Measurements from ENCODE around the gene EEF2K. TPM values are rescaled to one million over a fixed set of nuclear protein-coding genes. Genes with fewer than 3 reads are reported as not detected.

The EEF2K gene
- total and polyA plus RNA-seq, 2 of the 13 experiments (the other 11 are each of a cell fraction or from before 2014, with no cell fraction given), result 22.0 to 23.8 TPM

DNA sequence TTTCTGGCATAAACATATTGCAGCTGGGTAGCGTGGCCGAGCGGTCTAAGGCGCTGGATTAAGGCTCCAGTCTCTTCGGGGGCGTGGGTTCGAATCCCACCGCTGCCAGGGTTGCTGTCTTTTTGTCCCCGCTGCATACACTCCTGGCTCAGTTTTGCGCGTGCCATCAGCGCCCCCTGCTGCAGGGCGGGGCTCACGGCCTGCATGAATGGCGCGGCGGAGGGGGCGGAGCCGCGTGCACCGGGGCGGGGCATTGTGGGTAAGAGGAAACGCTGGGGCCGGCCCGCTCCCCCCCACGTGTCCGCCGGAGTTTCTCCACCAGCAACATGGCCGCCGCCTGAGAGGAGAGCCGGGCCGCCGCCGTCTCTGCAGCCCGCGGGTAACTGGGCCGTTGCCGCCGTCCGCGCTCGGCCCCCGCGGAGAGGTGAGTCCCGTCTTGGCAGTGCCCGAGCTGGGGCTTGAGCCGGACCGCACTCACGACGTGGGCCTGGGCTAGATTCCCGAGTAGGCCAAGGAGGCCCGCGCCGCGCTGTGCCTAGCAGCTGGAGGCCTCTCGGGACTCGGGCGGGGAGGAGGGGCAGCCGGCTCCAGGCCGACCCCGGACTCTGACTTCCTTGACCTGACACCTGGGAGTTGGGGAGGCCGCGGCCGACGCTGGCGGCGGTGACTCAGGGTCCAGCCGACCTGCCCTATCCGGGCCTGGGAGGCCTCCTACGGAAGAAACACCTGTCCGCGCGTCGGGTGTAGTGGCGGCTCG is 91.2 kb downstream of the EEF2K start, which contains the start of gene POLR3E (continued):
- TF ChIP-seq, protein P1, sequence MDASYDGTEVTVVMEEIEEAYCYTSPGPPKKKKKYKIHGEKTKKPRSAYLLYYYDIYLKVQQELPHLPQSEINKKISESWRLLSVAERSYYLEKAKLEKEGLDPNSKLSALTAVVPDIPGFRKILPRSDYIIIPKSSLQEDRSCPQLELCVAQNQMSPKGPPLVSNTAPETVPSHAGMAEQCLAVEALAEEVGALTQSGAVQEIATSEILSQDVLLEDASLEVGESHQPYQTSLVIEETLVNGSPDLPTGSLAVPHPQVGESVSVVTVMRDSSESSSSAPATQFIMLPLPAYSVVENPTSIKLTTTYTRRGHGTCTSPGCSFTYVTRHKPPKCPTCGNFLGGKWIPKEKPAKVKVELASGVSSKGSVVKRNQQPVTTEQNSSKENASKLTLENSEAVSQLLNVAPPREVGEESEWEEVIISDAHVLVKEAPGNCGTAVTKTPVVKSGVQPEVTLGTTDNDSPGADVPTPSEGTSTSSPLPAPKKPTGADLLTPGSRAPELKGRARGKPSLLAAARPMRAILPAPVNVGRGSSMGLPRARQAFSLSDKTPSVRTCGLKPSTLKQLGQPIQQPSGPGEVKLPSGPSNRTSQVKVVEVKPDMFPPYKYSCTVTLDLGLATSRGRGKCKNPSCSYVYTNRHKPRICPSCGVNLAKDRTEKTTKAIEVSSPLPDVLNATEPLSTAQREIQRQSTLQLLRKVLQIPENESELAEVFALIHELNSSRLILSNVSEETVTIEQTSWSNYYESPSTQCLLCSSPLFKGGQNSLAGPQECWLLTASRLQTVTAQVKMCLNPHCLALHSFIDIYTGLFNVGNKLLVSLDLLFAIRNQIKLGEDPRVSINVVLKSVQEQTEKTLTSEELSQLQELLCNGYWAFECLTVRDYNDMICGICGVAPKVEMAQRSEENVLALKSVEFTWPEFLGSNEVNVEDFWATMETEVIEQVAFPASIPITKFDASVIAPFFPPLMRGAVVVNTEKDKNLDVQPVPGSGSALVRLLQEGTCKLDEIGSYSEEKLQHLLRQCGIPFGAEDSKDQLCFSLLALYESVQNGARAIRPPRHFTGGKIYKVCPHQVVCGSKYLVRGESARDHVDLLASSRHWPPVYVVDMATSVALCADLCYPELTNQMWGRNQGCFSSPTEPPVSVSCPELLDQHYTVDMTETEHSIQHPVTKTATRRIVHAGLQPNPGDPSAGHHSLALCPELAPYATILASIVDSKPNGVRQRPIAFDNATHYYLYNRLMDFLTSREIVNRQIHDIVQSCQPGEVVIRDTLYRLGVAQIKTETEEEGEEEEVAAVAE (CRISPR knock-in tag; IDR thresholded peaks at IDR 0.05; ENCODE audit: borderline replicate concordance), result peak; percentile 82
- peak; percentile 96 for TF ChIP-seq HOXA3 (CRISPR knock-in tag; IDR thresholded peaks at IDR 0.05)
- TF ChIP-seq, protein P2, sequence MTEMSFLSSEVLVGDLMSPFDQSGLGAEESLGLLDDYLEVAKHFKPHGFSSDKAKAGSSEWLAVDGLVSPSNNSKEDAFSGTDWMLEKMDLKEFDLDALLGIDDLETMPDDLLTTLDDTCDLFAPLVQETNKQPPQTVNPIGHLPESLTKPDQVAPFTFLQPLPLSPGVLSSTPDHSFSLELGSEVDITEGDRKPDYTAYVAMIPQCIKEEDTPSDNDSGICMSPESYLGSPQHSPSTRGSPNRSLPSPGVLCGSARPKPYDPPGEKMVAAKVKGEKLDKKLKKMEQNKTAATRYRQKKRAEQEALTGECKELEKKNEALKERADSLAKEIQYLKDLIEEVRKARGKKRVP (CRISPR knock-in tag; IDR thresholded peaks at IDR 0.05), result peak; percentile 38 to 88; a peak in 2 of 4 replicates
- peak; percentile 78 for TF ChIP-seq RNF2 (conservative IDR thresholded peaks at IDR 0.05; ENCODE audit: low read depth)
- TF ChIP-seq ZNF124 (CRISPR knock-in tag; IDR thresholded peaks at IDR 0.05), result peak; percentile 99
- TF ChIP-seq ZBTB8A (CRISPR knock-in tag; IDR thresholded peaks at IDR 0.05; ENCODE audit: borderline replicate concordance, low read depth), result peak; percentile 97
- TF ChIP-seq ZNF382 (CRISPR knock-in tag; IDR thresholded peaks at IDR 0.05; ENCODE audit: borderline replicate concordance), result no peak
- TF ChIP-seq ZNF496 (CRISPR knock-in tag; IDR thresholded peaks at IDR 0.05; ENCODE audit: insufficient replicate concordance), result no peak
- no peak for TF ChIP-seq TEF (CRISPR knock-in tag; IDR thresholded peaks at IDR 0.05)
- no peak; the same call in 1 of the 2 replicates for TF ChIP-seq ZNF263 (CRISPR knock-in tag; IDR thresholded peaks at IDR 0.05)
- peak; percentile 94 for TF ChIP-seq GATAD2A (CRISPR knock-in tag; IDR thresholded peaks at IDR 0.05)
- 0 out of 4 replicates have a peak, but pooled peaks of 1 of the 2 experiments have one; percentile 51 for TF ChIP-seq REST (IDR thresholded peaks at IDR 0.05; ENCODE audit: borderline replicate concordance in 1 of 2, low read depth in 1 of 2, low read length in 2 of 2)
- peak; percentile 95 for TF ChIP-seq ZNF354B (CRISPR knock-in tag; IDR thresholded peaks at IDR 0.05)
- TF ChIP-seq, protein P3, sequence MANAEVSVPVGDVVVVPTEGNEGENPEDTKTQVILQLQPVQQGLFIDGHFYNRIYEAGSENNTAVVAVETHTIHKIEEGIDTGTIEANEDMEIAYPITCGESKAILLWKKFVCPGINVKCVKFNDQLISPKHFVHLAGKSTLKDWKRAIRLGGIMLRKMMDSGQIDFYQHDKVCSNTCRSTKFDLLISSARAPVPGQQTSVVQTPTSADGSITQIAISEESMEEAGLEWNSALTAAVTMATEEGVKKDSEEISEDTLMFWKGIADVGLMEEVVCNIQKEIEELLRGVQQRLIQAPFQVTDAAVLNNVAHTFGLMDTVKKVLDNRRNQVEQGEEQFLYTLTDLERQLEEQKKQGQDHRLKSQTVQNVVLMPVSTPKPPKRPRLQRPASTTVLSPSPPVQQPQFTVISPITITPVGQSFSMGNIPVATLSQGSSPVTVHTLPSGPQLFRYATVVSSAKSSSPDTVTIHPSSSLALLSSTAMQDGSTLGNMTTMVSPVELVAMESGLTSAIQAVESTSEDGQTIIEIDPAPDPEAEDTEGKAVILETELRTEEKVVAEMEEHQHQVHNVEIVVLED (CRISPR knock-in tag; IDR thresholded peaks at IDR 0.05; ENCODE audit: borderline replicate concordance), result peak; percentile 91
- peak; percentile 85; the same call in 1 of the 2 replicates for TF ChIP-seq SMAD9 (CRISPR knock-in tag; IDR thresholded peaks at IDR 0.05)
- peak; percentile 32; the same call in 1 of the 2 replicates for TF ChIP-seq CHD2 (IDR thresholded peaks at IDR 0.05; ENCODE audit: low read depth, low read length)
- TF ChIP-seq MAFG (CRISPR knock-in tag; IDR thresholded peaks at IDR 0.05), result no peak; the same call in 1 of the 2 replicates

All from HepG2 (cell line).